Tibial nerve (tissue), 4 donors: ENCODE data around the gene CC2D2A.

Experiments
- CTCF ChIP-seq, 5 experiments: fragments of 200-600 bp in 3 of 5; fragments of 450-650 bp in 2 of 5; sonication (generic) in 3 of 5; IDR thresholded peaks; one replicate each; pipeline ENCODE4 v1.5.1; 2016 to 2019; ENCODE audit warnings: antibody characterized with exemption in 5 of 5, mild to moderate bottlenecking in 3 of 5, moderate library complexity in 2 of 5
- EP300 ChIP-seq, 2 donors: sonication (generic); formaldehyde crosslinking; IDR thresholded peaks; one replicate each; pipeline ENCODE4 v1.6.1; 2017; ENCODE audit warnings: antibody characterized with exemption in 2 of 2, mild to moderate bottlenecking in 1 of 2

DNA sequence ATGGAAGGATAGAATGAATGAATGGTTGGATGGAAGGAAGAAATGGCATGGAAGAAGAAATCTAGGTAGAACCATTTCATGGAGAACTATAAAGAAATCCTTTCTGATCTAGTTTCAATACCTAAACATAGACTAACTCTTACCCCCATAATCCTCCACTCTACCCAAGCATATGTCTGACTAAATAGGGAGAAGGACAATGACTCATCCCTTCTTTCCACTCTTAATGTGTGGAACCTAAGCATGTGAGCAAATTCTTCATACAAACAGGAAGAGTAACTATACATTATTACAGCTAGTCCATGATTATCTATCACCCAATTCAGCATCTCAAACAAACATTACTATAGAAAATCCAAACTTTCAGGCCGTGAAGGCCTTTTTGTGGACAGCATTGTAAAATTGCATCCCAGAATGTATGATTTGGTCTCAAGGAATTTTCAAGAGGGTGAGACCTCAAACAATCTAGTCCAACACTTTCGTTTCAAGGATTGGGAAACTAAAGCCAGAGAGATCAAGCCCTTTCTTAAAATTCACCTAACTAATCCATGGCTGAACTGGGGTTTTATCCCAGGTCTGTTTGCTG, 30.6 kb upstream of the CC2D2A start:
- no peak for TF ChIP-seq EP300 (IDR thresholded peaks at IDR 0.05)
- TF ChIP-seq CTCF (IDR thresholded peaks at IDR 0.05) = no peak
